Globus pallidus (tissue), 1 donor: ENCODE data around the gene ADGRV1.

Experiments
- DNase-seq: peaks from one replicate; pipeline ENCODE4 v3.0.0-alpha.2; 2015; ENCODE audit warnings: low spot score

ADGRV1 gene

GRCh38 chr5:91206734-91207133, 648.1 kb downstream of the ADGRV1 start:
- DNase-seq: no peak

DNA sequence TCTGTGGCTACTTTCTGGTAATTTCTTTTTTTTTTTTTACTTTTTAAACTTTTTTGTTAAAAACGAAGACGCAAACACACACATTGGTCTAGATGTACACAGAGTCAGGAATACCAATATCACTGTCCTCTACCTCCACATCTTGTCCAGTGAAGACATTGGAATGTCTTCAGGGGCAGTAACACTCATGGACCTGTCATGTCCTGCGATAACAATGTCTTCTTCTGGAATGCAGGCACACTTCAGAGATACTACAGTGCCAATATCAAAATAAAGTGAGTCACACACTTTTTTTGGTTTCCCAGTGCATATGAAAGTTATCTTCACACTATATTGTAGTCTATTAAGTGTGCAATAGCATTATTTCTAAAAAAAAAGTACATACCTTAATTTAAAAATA, 648.7 kb downstream of the ADGRV1 start:
- DNase-seq: no peak

- no peak for DNase-seq
These were observed 653.6 kb downstream of the ADGRV1 start for GRCh38 chr5:91211997-91212713.

GRCh38 chr5:91212714-91213092, 654.1 kb downstream of the ADGRV1 start:
- DNase-seq: no peak
